Measurements from ENCODE around the gene DHRS2. TPM values are rescaled to one million over a fixed set of nuclear protein-coding genes. Genes with fewer than 3 reads are reported as not detected.

The DHRS2 gene
- total RNA-seq, 1 experiment from 2014 or later: 5,417 TPM

- peak; percentile 92 for DNase-seq (ENCODE audit: low read depth)
Observed at GRCh38 chr14:23646648-23647549, 10.7 kb downstream of the DHRS2 start.

- DNase-seq (ENCODE audit: low read depth): no peak
Observed at GRCh38 chr14:23647619-23648018, 11.5 kb downstream of the DHRS2 start.

- peak; percentile 45 for DNase-seq (ENCODE audit: low read depth)
Observed at GRCh38 chr14:23648764-23649460, 12.7 kb downstream of the DHRS2 start.

DNA sequence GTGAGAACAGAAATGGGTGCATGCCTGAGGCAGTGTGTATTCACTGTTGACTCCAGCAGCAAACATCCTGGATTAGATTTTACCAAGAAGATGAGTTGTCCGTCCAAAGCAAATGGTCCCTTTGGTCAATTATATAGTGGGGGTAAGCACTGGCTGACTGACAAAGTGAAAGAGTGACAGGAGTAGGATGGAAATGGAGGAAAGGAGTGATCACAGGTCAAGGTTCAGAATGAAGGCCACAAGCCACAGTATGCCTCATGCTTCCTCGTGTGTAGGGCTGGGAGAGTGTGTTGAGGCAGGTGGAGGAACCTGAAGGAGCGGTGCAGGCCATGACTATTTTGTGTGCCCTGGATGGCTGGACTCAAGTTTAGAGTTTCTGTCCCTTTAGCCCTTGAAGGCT lies 14.3 kb downstream of the DHRS2 start:
- peak; percentile 31 for DNase-seq (ENCODE audit: low read depth)

DNA sequence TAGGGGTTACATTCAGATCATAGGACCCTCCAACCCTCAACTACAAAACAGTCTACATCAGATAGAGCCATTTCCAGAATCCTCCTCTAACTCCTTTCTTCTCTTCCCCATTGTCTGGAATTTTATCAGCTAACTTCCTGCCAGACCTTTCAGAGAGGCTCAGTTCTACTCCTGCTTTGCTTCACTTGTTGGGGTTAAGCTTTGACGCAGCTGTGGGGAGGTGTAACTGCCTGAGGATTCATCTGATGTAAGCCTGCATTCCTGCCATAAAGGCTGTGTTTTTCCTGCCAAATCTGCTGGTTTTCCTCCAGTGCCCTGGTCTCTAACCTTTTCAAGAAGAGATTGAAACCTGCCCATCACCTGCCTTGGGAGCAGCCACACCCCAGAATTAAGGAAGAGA lies 16.9 kb downstream of the DHRS2 start:
- peak; percentile 11 for DNase-seq (ENCODE audit: low read depth)

DNA sequence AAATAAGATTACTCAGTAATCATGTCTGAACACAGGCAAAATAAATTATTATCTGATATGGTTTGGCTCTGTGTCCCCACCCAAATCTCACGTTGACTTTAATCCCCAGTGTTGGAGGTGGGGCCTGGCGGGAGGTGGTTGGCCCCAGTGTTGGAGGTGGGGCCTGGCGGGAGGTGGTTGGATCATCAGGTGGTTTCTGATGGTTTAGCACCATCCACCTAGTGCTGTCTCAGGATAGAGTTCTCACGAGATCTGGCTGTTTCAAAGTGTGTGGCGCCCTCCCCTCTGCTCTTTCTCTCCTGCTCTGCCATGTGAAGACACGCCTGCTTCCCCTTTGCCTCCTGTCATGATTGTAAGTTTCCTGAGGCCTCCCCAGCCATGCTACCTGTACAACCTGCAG lies 18.1 kb downstream of the DHRS2 start:
- DNase-seq (ENCODE audit: low read depth): peak; percentile 49

GRCh38 chr14:23657959-23658470 lies 21.9 kb downstream of the DHRS2 start:
- DNase-seq (ENCODE audit: low read depth): no peak

DNA sequence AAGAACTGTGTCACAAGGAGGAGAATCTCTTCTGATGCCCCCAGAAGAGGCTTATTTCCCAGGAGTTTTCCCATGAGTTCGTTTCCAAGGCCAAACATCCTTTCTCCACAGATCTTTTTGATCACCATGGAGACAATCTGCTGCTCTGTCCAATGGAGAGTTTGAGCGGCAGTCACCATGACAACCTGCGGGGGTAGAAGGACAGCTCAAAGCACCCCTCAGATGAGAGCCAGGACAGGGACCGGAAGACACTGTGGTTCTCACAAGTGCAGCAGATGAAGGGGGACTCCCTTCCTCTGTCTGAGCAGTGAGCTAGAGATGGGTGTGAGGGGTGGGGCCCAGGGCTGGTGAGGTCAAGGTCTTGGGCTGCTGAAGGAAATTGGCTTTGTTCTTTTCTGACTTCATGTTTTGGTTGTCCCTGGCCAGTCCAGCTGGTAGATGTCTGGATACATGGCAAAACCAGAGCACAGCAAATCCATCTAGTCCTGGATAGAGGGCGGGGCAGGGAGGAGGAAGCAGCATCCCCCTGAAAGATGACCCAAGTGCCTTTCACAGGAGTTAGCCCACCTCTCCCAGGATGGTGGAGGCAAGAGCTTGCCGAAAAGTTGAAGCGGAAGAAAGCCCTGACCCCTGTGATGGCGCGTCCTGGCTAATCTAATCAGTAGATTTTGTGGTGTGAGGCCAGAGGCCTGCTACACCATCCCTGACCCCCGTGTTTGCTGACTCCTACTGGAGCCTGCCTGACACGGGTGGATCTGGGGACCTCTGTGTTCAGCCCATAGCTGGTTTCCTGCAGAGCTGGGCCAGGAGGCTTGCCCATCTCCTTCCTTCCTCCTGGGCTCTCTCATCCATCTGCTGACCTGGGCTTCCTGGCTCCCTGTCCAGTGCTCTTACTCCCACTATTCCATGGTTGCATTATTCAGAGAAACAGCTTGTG lies 24.4 kb downstream of the DHRS2 start:
- no peak for DNase-seq (ENCODE audit: low read depth)

DNA sequence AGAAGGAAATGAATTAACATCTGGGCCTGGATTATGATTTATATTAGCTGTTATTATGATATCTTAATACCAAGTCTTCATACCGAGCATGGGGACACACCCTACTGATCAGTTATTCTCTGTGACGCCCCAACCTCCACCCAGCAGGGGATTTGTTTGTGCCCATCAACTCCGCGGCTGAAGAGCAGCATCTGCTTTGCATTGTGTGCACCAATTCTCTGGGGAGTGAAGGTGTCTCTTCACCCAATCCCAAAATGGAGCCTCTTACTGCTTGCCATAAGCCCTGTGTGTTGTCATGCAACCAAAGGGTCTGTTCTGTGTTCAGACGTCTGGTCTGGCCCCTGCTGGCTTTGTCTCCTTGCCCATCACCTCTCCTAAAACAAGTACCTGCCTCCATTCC lies 25.4 kb downstream of the DHRS2 start:
- DNase-seq (ENCODE audit: low read depth): no peak

DNA sequence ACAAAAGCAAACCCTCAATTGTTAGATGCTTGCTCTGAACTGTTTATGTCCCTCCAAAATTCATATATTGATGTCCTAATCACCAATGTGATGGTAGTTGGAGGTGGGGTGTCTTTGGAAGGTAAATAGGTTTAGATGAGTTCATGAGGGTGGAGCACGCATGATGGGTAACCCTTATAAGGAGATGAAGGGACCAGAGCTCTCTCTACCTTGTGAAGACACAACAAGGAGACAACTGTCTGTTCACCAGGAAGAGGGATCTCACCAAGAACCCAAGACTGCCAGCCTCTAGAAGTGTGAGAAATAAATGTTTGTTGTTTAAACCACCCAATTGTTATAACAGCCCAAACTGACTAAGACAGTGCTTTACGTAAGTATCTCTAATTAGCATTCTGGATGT lies 27.0 kb downstream of the DHRS2 start:
- no peak for DNase-seq (ENCODE audit: low read depth)

DNA sequence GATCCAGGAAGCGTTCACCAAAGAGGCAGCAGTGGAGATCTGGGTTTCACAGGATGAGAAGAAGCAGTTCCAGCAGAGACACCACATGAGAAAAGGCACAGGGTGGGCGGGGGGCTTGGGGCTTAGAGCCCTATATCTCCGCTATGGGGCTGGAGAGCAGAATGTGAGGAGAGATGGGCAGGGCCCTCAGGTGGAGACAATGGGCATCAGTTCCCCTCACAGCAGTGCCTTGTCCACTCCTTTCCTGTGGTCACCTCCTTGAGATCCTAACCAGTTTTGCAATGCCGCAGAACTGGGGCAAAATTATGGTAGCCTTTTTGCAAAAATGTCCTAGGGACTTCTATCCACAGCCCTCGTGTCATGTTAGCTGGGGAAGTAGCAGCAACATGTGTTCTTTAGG lies 27.5 kb downstream of the DHRS2 start:
- DNase-seq (ENCODE audit: low read depth): no peak

GRCh38 chr14:23664207-23664885 lies 28.2 kb downstream of the DHRS2 start:
- DNase-seq (ENCODE audit: low read depth): no peak

- DNase-seq (ENCODE audit: low read depth): no peak
Observed at GRCh38 chr14:23665302-23666016, 29.3 kb downstream of the DHRS2 start.

GRCh38 chr14:23667134-23667533 lies 31.0 kb downstream of the DHRS2 start:
- DNase-seq (ENCODE audit: low read depth): no peak

DNA sequence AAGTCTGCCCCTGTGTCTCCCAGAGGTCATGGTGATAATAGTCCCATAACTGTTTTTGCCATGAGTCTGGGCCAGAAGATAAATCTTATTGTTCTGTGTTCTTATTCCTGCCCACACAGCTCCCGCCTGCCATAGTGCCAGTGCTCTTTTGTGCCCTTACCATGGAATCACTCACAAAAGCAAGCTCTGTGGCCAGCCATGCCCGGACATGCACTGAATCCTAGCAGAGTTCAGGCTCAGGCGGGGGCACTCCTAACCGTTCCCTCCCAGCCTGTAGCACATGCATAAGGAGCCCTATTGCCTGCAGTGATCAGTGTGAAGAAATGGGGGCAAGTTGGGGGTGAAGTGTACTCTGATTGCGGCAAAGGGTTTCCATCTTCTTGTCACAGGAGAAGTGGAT lies 33.3 kb downstream of the DHRS2 start:
- DNase-seq (ENCODE audit: low read depth): no peak

DNA sequence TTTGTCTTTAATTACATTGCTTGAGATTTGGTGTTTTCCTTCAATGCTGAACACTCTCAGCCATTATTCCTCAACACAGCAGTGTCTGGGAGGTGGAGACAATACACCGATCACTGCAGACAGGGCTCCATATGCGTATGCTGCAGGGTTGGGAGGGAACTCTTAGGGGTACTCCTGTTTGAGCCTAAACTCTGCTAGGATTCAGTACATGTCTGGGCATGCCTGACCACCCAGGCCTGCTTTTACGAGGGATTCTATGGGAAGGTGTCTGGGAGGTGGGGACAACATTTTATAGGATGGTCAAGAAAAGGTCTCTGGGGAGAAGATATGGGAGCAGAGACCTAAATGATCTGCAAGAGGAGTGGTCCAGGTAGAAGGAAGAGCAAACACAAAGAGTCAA lies 34.3 kb downstream of the DHRS2 start:
- DNase-seq (ENCODE audit: low read depth): no peak

DNA sequence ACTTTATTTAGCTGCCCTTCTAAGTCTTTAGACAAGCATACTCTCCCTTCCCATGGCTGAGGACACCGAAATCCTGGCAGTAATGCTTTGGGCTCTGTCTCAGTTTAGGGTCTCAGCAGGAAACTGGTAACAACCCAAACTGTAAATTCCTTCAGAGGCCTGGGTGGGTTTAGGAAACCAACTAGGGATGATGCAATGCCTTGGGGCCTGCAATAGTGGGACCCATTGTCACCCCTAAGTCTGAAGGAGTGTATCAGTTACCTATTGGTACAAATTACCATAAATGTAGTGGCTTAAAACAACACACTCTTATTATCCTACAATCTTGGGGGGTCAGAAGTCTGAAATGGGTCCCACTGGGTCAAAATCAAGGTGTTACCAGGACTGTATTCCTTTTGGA lies 36.0 kb downstream of the DHRS2 start:
- DNase-seq (ENCODE audit: low read depth): no peak

DNA sequence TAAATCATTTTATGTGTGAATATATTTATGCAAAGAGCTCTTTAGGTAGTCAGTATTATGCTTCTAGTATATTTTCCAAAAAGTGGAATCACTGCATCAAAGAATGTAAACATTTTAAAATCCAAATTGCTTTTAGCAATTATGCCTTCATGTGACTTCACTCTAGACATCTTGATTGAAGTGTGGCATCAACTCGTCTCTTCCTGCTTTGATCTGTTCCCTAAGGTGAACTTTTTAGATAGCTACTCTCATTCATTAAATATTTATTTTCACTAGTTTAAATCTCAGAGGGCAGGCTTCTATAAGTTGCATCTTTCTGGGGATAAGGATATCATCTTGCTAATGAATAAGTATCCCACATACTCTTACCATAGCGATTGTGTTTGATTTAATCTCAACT lies 39.2 kb downstream of the DHRS2 start:
- no peak for DNase-seq (ENCODE audit: low read depth)

- DNase-seq (ENCODE audit: low read depth): no peak
Observed at GRCh38 chr14:23675906-23676305, 39.7 kb downstream of the DHRS2 start.

DNA sequence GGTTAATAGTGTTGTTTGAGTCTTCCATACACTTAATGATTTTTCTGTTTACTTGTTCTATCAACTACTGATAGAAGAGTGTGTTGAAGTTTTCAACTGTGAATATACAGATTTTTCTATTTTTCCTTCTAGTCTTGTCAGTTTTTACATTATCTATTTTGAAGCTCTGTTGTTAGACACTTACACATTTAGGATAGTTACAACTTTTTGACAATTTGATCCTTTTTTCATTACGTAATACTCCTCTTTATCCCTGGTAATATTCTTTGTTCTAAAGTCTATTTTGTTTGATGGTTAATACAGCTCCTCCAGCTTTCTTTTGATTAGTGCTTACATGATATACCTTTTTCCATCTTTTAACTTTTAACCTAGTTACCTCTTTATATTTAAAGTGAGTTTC lies 45.2 kb downstream of the DHRS2 start:
- DNase-seq (ENCODE audit: low read depth): no peak

Measured in HT1080 (cell line).